ENCODE results near the gene OLFML2A. TPM values are rescaled to one million over a fixed set of nuclear protein-coding genes. Genes with fewer than 3 reads are reported as not detected.
A peak's percentile ranks its signal among the peaks of the same experiment; 100 is the strongest.
"Not testable (repeated sequence)": the region's sequence is repeated elsewhere in the genome, so short reads cannot be mapped to it uniquely, and the experiment has no call there.

OLFML2A gene
- total RNA-seq, 1 donor = 4.3 TPM

GRCh38 chr9:124771021-124771866 is 5.7 kb upstream of the OLFML2A start, which contains the start of gene NR6A1:
Gene NR6A1 (minus strand): TSS chr9:124771311.
- peak within 1 kb of the TSS; percentile 70 for H3K4me3 ChIP-seq (ENCODE audit: low read depth, low read length)
- no peak for TF ChIP-seq CTCF (IDR thresholded peaks at IDR 0.05; ENCODE audit: insufficient read depth, low read depth, low read length)
- peak; percentile 97 for DNase-seq (ENCODE audit: low read depth)

GRCh38 chr9:124771867-124772679 is 4.9 kb upstream of the OLFML2A start:
- peak; percentile 77 for TF ChIP-seq CTCF (IDR thresholded peaks at IDR 0.05; ENCODE audit: insufficient read depth, low read depth, low read length)
- H3K4me3 ChIP-seq (ENCODE audit: low read depth, low read length) = peak overlapping the region; percentile 70
- DNase-seq (ENCODE audit: low read depth) = peak; percentile 80

GRCh38 chr9:124772877-124773276 is 4.1 kb upstream of the OLFML2A start:
- not testable (repeated sequence) for DNase-seq (ENCODE audit: low read depth); H3K4me3 ChIP-seq (ENCODE audit: low read depth, low read length)

- DNase-seq (ENCODE audit: low read depth) = no peak
- H3K4me3 ChIP-seq (ENCODE audit: low read depth, low read length) = no peak overlapping the region
- TF ChIP-seq CTCF (IDR thresholded peaks at IDR 0.05; ENCODE audit: insufficient read depth, low read depth, low read length) = no peak
Observed at GRCh38 chr9:124773473-124774128, 3.3 kb upstream of the OLFML2A start.

- TF ChIP-seq CTCF (IDR thresholded peaks at IDR 0.05; ENCODE audit: insufficient read depth, low read depth, low read length) = peak; percentile 81
Observed at GRCh38 chr9:124774129-124774978, 2.6 kb upstream of the OLFML2A start.

GRCh38 chr9:124776618-124776953 is 347 bp upstream of the OLFML2A start:
- TF ChIP-seq CTCF (IDR thresholded peaks at IDR 0.05; ENCODE audit: insufficient read depth, low read depth, low read length) = no peak
- DNase-seq (ENCODE audit: low read depth) = no peak

More at GRCh38 chr9:124774129-124774978, 2.6 kb upstream of the OLFML2A start:
- H3K4me3 ChIP-seq (ENCODE audit: low read depth, low read length) = no peak overlapping the region
- DNase-seq (ENCODE audit: low read depth) = peak; percentile 81

More at GRCh38 chr9:124776618-124776953, 347 bp upstream of the OLFML2A start:
- peak overlapping the region; percentile 58 for H3K4me3 ChIP-seq (ENCODE audit: low read depth, low read length)
